ENCODE data around the gene CTDP1.

CTDP1 gene

GRCh38 chr18:79798346-79798998 is 118.9 kb downstream of the CTDP1 start:
- no peak overlapping the region for H2AFZ ChIP-seq (ENCODE audit: low read length)
- TF ChIP-seq EZH2 (optimal IDR thresholded peaks at IDR 0.05; ENCODE audit: low read depth, low read length), result no peak
- no peak for TF ChIP-seq EZH2phosphoT487 (IDR thresholded peaks at IDR 0.05; ENCODE audit: low read length)
- TF ChIP-seq CTCF (IDR thresholded peaks at IDR 0.05; ENCODE audit: low read length), result no peak
- H3K9ac ChIP-seq (ENCODE audit: low read length), result no peak overlapping the region
- H3F3A ChIP-seq (ENCODE audit: insufficient read depth, low read length), result no peaks in the 10 kb centered on the region
- no peak overlapping the region for H3K27ac ChIP-seq (ENCODE audit: low read length)
- no peaks in the 10 kb centered on the region for H3K79me2 ChIP-seq (ENCODE audit: low read length)
- no peaks in the 10 kb centered on the region for H4K20me1 ChIP-seq (ENCODE audit: insufficient read depth, low read length)
- H3K4me1 ChIP-seq (ENCODE audit: low read length), result no peaks in the 10 kb centered on the region
- H3K4me2 ChIP-seq (ENCODE audit: low read depth, low read length), result no peak overlapping the region
- H3K36me3 ChIP-seq (replicated peaks; ENCODE audit: insufficient read depth, low read length), result no peaks in the 10 kb centered on the region
- no peaks in the 10 kb centered on the region for H3K9me3 ChIP-seq (replicated peaks; ENCODE audit: insufficient read depth, low read length)
- no peaks in the 10 kb centered on the region for H3K9me2 ChIP-seq (replicated peaks; ENCODE audit: insufficient read depth, low read length)
- no peaks in the 10 kb centered on the region for H3K27me3 ChIP-seq (replicated peaks; ENCODE audit: insufficient read depth, low read length)
- H3K4me3 ChIP-seq (ENCODE audit: low read length), result no peak overlapping the region
- DNase-seq, result no peak

GRCh38 chr18:79798999-79799370 is 119.4 kb downstream of the CTDP1 start:
- TF ChIP-seq CTCF (IDR thresholded peaks at IDR 0.05; ENCODE audit: low read length), result no peak
- no peak for TF ChIP-seq EZH2 (optimal IDR thresholded peaks at IDR 0.05; ENCODE audit: low read depth, low read length)
- no peak for TF ChIP-seq EZH2phosphoT487 (IDR thresholded peaks at IDR 0.05; ENCODE audit: low read length)
- Histone ChIP-seq H4K20me1 (ENCODE audit: insufficient read depth, low read length) (no peaks in the 10 kb centered on the region), H3K9me2 (replicated peaks; ENCODE audit: insufficient read depth, low read length) (no peaks in the 10 kb centered on the region), H3K4me2 (ENCODE audit: low read depth, low read length) (no peak overlapping the region), H3F3A (ENCODE audit: insufficient read depth, low read length) (no peaks in the 10 kb centered on the region), H3K4me1 (ENCODE audit: low read length) (no peaks in the 10 kb centered on the region), H3K27me3 (replicated peaks; ENCODE audit: insufficient read depth, low read length) (no peaks in the 10 kb centered on the region), H3K79me2 (ENCODE audit: low read length) (no peaks in the 10 kb centered on the region), H3K9ac (ENCODE audit: low read length) (no peak overlapping the region), H3K36me3 (replicated peaks; ENCODE audit: insufficient read depth, low read length) (no peaks in the 10 kb centered on the region), H3K4me3 (ENCODE audit: low read length) (no peak overlapping the region), H2AFZ (ENCODE audit: low read length) (no peak overlapping the region), H3K27ac (ENCODE audit: low read length) (no peak overlapping the region), H3K9me3 (replicated peaks; ENCODE audit: insufficient read depth, low read length) (no peaks in the 10 kb centered on the region)
- DNase-seq, result no peak

GRCh38 chr18:79799619-79800370 is 120.2 kb downstream of the CTDP1 start:
- H3K9me2 ChIP-seq (replicated peaks; ENCODE audit: insufficient read depth, low read length), result no peaks in the 10 kb centered on the region
- no peak overlapping the region for H3K9ac ChIP-seq (ENCODE audit: low read length)
- H3K4me2 ChIP-seq (ENCODE audit: low read depth, low read length), result no peak overlapping the region
- no peaks in the 10 kb centered on the region for H3K27me3 ChIP-seq (replicated peaks; ENCODE audit: insufficient read depth, low read length)
- H3K27ac ChIP-seq (ENCODE audit: low read length), result no peak overlapping the region
- no peaks in the 10 kb centered on the region for H4K20me1 ChIP-seq (ENCODE audit: insufficient read depth, low read length)
- no peaks in the 10 kb centered on the region for H3F3A ChIP-seq (ENCODE audit: insufficient read depth, low read length)
- H3K4me3 ChIP-seq (ENCODE audit: low read length), result no peak overlapping the region
- TF ChIP-seq EZH2phosphoT487 (IDR thresholded peaks at IDR 0.05; ENCODE audit: low read length) (no peak), CTCF (IDR thresholded peaks at IDR 0.05; ENCODE audit: low read length) (no peak), EZH2 (optimal IDR thresholded peaks at IDR 0.05; ENCODE audit: low read depth, low read length) (no peak)
- no peak for DNase-seq
- no peaks in the 10 kb centered on the region for H3K9me3 ChIP-seq (replicated peaks; ENCODE audit: insufficient read depth, low read length)
- no peak overlapping the region for H2AFZ ChIP-seq (ENCODE audit: low read length)
- H3K36me3 ChIP-seq (replicated peaks; ENCODE audit: insufficient read depth, low read length), result no peaks in the 10 kb centered on the region
- H3K4me1 ChIP-seq (ENCODE audit: low read length), result no peaks in the 10 kb centered on the region
- H3K79me2 ChIP-seq (ENCODE audit: low read length), result no peaks in the 10 kb centered on the region

Measured in MM.1S (cell line).